ENCODE measurements around the gene KCNN1.

DNA sequence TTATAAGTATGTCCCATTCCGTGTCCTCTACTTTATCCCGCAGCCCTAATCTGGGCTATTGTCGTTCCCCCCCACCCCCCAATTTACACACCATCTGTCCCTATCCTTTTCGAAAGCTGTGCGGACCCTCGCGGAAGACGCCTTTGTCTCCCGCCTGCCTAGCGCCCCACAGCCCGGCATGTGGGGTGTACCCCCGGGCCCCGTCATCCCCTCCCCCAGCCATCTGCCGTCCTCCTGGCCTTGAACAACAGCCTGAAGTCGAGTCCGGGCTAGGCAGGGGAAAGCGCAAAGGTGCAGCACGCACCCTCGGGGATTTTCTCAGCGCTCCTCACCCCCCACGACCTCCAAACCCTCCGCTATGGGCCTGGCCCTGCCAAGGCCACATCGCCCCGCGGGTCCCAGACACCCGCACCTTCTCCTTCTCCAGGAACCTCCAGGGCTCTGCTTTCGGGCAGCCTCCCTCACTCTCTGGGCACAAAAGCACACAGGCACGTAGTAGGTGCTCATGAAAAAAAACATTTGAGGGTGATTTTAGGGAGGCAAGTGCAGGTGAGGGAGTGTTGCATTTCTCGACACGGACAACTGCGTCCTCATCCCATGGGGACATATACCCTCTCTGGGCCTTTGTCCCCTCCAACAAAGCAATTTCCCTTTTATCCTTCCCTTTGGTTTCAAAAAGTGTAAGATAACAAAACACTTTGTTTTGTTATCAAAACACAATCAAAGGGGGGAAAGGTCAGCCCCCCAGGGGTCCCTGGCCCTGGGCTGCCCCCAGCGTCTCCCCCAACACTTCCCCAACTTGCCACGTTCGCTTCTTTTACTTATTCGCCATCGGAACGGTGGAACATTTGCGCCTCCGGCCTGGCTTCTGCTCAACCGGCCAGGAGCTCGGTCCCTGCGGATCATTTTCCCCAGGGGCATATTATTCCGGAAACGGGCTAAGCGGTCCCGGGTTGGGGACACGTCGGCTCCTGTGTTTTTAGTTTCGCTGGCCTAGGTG lies 17.7 kb upstream of the KCNN1 start:
- TF ChIP-seq ELF4 (IDR thresholded peaks at IDR 0.05), result no peak
- TF ChIP-seq NFRKB (IDR thresholded peaks at IDR 0.05), result no peak
- TF ChIP-seq L3MBTL2 (conservative IDR thresholded peaks at IDR 0.05), result no peak
- no peak for TF ChIP-seq LEF1 (IDR thresholded peaks at IDR 0.05; ENCODE audit: borderline replicate concordance)
- no peak for TF ChIP-seq PKNOX1 (IDR thresholded peaks at IDR 0.05)
- TF ChIP-seq FOXA1 (IDR thresholded peaks at IDR 0.05), result no peak
